ENCODE measurements around the gene ATOH8.
"Not testable (repeated sequence)": the region's sequence is repeated elsewhere in the genome, so short reads cannot be mapped to it uniquely, and the experiment has no call there.

Gene ATOH8, protein sequence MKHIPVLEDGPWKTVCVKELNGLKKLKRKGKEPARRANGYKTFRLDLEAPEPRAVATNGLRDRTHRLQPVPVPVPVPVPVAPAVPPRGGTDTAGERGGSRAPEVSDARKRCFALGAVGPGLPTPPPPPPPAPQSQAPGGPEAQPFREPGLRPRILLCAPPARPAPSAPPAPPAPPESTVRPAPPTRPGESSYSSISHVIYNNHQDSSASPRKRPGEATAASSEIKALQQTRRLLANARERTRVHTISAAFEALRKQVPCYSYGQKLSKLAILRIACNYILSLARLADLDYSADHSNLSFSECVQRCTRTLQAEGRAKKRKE

GRCh38 chr2:85753525-85754312 lies at the start of gene ATOH8:
ATOH8 (plus strand) TSS chr2:85753991; CDS start chr2:85754190, 199 bp downstream.
- no peak for DNase-seq (ENCODE audit: low read depth in 4 of 4, low spot score in 1 of 4)

- DNase-seq (ENCODE audit: low read depth in 4 of 4, low spot score in 1 of 4): no peak
These were observed 49.8 kb upstream of the ATOH8 start for GRCh38 chr2:85704038-85704437.

DNA sequence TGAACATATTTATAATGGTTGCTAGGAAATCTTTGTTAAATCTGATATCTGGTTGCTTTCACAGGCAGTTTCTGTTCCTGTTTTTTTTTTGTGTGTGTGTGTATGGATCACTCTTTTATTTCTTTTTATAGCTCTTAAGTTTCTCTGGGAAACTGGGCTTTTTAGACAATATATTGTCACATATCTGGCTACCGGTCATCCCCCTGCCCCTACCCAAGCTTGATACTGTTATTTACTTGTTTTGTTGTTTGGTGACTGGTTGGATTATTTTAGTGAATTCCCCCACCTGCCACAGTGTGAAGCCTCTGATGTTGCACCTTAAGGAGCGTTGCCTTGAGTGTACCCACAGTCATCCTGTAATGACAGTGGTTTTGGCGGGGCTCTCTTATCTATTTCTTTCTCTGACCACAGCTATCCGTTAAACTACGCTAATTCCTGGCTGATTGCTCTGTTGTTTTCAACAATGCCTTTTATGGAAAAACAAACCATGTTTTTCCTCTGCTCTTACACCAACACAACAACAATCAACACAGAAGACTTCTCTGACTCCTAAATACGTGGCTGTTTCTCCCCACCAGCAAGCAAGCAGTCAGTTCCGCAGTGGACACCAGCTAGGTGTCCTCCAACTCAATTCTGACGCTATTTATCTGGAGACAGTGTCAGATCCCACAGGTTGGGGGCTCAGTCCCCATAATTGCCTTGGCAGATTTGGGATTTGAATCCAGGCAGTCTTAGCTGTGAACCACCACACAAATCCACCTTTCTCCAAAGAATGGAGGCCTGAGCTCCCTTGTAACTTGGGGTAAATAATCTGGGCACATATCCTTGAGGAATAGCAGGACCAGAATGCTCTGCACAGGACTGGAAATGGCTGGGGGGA lies 48.8 kb upstream of the ATOH8 start:
- DNase-seq (ENCODE audit: low read depth in 4 of 4, low spot score in 1 of 4): no peak

DNA sequence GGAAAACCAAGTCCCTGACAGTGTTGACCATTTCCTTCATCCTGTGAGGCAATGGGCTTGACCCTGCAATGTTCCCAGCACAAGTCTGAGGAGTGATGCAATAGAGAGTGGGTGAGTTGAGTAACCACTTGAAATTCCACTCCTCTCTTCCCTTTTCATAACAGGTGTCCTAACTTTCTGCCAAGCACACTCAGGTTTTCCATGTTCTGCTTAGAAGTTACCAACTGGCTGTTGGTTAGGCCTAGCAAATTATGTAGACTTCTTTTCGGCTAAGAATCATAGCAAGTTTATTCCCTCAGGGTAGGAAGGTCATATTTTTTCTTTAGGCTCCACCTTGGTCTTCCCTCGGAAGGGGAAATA lies 48.1 kb upstream of the ATOH8 start:
- DNase-seq (ENCODE audit: low read depth in 4 of 4, low spot score in 1 of 4): no peak

DNA sequence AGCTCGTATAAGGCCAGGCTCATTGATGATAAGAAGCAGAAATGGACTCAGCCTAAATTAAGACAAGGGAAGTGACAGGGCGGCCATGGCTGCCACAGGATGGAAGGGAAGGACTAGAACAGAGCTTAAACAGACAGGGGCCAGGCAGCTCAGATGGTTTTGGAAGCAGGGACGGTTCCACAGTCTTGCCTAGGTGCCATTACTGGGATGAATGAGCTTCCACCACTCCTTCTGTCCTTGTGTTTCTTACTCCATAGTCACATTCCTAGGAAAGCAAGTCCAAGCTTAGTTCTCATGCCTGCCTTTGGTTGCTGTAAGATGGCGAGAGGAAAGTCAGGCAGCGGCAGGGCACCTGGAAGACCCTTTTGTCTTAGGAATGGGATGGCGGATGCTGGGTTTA lies 47.7 kb upstream of the ATOH8 start:
- no peak for DNase-seq (ENCODE audit: low read depth in 4 of 4, low spot score in 1 of 4)

GRCh38 chr2:85706599-85707296 lies 47.0 kb upstream of the ATOH8 start:
- DNase-seq (ENCODE audit: low read depth in 4 of 4, low spot score in 1 of 4): no peak

DNA sequence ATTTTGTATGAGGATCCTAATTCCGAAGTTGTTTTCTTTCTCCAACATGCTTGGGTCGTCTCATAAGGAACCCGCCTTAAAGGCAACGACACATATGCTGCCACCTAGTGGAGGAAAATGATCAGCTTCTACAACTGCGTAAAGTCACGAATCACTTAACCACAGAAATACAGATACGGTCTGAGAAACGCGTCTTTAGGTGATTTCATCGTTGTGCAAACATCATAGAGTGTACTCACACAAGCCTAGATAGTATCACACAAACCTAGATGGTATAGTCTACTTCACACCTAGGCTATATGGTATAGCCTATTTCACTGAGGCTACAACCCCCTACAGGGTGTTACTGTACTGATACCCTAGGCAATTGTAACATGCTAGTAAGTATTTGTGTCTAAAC lies 46.5 kb upstream of the ATOH8 start:
- DNase-seq (ENCODE audit: low read depth in 4 of 4, low spot score in 1 of 4): peak; percentile 26 to 39 (median 32)

- no peak for DNase-seq (ENCODE audit: low read depth in 4 of 4, low spot score in 1 of 4)
These were observed 45.1 kb upstream of the ATOH8 start for GRCh38 chr2:85708641-85709040.

DNA sequence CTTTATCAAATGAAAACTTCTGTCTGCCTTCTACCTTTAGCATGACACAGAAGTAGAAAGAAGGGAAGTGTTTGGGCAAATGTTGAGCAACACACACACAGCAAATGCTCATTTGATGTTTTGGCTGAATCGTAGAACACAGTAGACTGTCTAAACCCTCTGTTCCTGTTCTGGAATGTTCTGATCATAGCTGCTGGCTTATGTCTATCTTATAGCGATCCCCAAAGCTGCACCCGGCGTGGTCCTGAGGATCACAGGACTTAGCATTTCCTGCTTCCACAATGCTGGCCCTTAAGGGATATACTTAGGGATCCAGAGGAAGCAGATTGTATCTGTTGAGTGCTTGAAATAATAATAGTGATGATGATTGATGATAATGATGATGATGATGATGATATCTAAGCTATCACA lies 44.4 kb upstream of the ATOH8 start:
- DNase-seq (ENCODE audit: low read depth in 4 of 4, low spot score in 1 of 4): no peak

DNA sequence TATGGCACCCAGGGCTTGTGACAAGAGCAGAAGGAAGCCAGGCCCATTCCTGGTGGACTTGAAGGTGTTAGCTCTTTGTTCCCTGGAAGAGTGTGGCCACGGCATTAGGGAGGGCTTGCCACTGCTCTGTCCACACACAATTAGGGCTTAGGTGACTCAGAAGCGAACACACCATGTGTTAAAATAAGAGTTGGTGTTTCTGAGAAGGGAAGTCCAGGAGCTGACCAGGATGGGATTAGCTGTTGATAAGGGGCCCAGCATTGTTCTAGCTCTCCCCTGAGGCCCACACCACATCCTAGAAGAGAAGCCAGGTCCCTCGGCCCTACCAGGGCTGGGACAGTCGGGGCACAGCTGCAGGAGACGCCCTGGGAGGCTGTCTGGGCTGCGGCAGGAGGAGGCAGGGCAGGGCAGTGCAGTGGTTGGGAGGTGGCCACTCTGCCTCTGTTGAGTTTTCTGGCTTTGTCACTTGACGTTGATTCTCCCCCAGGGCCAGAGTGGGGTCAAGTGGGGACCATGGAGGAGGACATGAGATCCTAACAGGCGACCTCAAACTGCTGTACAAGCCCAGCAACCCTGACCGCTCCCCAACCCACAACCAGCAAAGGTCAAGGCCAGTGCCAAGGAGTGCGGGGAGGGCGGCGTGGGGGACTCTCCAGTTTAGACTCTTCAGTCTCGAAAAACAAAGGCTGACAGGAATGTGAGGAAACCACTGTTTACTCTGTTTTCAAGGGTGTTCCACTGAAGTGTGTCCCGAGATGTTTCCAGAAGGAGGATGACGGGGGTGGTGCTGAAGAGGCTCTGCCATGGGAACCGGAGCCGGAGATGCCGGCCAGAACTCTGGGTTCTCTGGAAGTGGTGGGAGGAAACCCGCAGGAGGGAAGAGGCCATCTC lies 42.9 kb upstream of the ATOH8 start:
- no peak for DNase-seq (ENCODE audit: low read depth in 4 of 4, low spot score in 1 of 4)

DNA sequence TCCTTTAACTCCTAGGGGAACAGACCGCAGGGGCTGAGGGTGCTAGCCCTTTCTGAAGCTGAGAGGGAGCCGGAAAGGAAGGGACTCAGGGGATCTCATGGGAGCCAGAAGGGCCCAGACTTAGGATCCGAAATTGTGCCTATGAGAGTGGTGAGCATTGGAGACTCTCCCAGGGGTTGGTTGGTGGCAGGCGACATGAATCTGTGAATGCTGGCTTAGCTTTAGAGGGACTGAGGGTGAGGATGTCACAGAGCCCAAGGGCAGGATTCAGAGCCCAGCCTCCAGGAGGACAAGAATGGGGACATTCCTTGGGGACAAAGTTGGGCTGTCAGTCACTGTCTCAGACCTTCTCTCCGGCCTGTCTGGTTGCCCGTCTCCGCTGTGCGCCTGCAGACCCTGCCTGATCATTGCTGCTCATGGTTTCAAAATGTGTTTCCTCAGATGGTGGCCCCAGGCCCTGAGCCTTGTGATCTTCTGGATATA lies 42.2 kb upstream of the ATOH8 start:
- DNase-seq (ENCODE audit: low read depth in 4 of 4, low spot score in 1 of 4): no peak

DNA sequence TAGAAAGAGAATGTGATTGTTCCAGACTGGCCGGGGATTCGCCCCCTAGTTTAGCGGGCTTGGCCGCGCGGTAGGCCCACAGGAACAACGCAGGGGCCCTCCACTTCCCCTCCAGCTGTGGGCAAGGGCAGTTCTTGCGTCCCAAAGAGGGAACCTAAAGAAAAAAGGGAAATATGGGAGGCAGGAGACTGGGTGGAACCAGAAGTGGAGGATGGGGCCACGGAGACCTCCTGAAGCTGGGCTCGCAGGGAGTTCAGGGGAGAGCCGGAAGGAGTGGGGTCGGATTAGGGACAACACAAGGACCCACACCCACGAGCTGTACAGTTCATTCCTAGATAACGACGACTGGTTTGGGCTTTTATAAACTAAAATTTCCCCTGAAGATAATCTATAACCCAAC lies 41.5 kb upstream of the ATOH8 start:
- no peak for DNase-seq (ENCODE audit: low read depth in 4 of 4, low spot score in 1 of 4)

GRCh38 chr2:85712849-85713612 lies 40.8 kb upstream of the ATOH8 start:
- no peak for DNase-seq (ENCODE audit: low read depth in 4 of 4, low spot score in 1 of 4)

DNA sequence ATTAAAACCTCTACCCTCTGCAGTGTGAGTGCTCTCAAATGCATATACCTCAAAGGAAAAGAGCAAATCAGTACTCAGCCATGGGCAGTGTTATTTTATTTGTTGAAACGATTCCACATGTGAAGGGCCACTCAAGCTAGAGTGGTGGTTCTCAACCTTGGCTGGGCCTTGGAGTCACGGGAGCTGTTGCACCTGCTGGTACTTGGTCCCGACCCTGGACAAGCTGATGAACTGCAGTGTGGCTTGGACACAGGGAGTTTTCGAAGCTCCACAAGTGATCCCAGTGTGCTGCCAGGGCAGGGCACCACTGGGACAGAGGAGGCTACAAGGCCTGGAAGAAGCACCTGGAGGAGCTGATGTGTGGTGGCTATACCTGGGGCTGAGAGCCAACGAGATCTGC lies 40.0 kb upstream of the ATOH8 start:
- DNase-seq (ENCODE audit: low read depth in 4 of 4, low spot score in 1 of 4): no peak

DNA sequence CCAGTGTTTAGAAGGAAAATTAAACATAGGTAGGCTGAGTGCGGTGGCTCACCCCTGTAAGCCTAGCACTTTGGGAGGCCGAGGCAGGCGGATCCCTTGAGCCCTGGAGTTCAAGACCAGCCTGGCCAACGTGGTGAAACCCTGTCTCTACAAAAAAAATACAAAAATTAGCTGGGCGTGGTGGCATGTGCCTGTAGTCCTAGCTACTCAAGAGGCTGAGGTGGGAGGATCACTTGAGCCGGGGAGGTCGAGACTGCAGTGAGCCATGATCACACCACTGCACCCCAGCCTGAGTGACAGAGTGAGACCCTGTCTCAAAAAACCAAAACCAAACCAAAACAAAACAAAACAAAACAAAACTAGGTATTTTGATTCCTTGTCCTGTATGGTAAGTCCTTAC lies 39.4 kb upstream of the ATOH8 start:
- not testable (repeated sequence) for DNase-seq (ENCODE audit: low read depth in 4 of 4, low spot score in 1 of 4)

DNA sequence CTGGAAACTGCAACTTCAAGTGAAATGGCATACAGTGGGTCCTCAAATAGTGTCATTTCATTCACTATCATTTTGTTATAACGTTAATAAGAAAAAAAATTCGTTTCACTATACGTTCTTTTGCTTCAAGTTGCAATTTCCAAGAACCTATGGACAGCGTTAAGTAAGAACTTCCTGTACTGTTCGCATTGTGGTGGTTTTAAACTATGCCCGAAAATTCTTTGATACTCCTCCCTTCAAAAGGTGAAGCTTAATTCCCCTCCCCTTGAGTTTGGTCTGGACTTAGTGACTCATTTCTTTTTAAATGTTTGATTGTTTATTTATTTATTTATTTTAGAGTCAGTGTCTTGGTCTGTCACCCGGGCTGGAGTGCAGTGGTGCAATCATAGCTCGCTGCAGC lies 39.0 kb upstream of the ATOH8 start:
- no peak for DNase-seq (ENCODE audit: low read depth in 4 of 4, low spot score in 1 of 4)

DNA sequence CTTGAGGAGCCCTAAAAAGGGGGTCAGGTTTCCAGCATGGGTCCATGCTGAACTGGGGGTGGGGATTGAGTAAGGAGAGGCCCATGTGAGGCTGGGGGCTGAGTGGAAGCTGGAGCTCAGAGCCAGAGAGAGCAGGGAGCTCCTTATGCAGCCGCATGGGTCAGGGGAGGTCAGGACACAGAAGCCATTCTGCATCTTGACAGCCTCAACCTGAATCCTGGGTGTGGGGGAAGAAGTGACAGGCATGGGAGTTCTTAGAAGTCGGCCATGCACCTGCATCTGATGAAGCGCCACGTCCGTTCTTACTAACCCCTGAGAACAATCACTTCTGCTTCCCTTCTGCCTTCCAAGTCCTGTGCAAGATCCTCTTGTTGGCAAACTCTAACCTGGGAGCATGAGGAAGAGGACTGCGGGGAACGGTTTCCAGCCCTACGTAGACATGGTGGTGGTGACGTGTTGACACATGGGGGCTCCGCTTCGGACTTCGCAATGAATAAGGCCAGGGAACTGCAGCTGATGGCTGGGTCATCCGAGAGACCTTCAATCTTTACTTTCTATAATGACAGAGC lies 37.4 kb upstream of the ATOH8 start:
- DNase-seq (ENCODE audit: low read depth in 4 of 4, low spot score in 1 of 4): no peak

DNA sequence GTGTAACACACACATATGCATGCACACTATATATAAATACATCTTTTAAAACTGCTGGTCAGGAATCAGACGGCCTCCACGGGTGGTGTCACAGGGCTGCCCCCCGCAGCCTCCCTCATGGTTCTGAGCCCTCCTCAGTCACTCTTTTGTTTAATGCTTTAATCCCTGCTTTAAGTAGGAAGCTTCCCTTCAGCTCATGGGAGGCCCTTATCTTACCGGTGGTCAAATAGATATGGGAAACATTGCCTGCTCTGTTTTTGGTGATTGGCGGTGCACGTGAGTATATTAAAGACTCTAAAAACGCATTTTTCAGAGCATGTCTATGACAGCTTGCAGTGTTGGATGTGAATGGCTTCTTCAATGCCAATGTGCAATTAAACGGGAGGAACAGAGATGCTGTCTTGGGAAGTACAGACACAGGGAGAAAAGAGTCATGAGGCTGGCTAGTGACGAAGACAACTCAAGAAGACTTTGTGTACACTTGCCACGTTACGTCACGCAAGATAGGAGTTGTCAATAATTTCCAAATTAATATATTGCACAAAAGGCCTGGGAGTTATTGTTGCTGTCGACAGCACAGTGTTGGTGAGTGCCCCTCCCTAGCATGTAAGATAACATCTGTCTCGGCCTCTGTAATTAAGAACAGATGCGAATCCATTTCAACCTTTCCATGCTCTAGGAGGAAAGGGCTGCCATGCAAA lies 36.3 kb upstream of the ATOH8 start:
- DNase-seq (ENCODE audit: low read depth in 4 of 4, low spot score in 1 of 4): no peak
